Measurements from ENCODE around the gene UPP2. TPM values are rescaled to one million over a fixed set of nuclear protein-coding genes. Genes with fewer than 3 reads are reported as not detected.

The UPP2 gene
- total and polyA plus RNA-seq, 2 of the 13 experiments (the other 11 are each of a cell fraction or from before 2014, with no cell fraction given), result 0.07 to 0.28 TPM

GRCh38 chr2:158130832-158131473 lies 29.3 kb downstream of the UPP2 start (continued):
- TF ChIP-seq NFAT5 (CRISPR knock-in tag; IDR thresholded peaks at IDR 0.05) (no peak), ZNF724P (CRISPR knock-in tag; IDR thresholded peaks at IDR 0.05; ENCODE audit: borderline replicate concordance) (0 out of 2 replicates have a peak, but pooled peaks have one; percentile 42), HDAC1 (CRISPR knock-in tag; IDR thresholded peaks at IDR 0.05) (peak; percentile 85), ZNF619 (CRISPR knock-in tag; IDR thresholded peaks at IDR 0.05) (no peak), SOX5 (CRISPR knock-in tag; IDR thresholded peaks at IDR 0.05; ENCODE audit: borderline replicate concordance) (peak; percentile 93), MEIS2 (CRISPR knock-in tag; IDR thresholded peaks at IDR 0.05) (peak; percentile 54; the same call in 1 of the 2 replicates), HNRNPH1 (optimal IDR thresholded peaks at IDR 0.05; ENCODE audit: low read depth, low read length) (no peak), ZGPAT (CRISPR knock-in tag; IDR thresholded peaks at IDR 0.05) (peak; percentile 98), KDM3A (CRISPR knock-in tag; IDR thresholded peaks at IDR 0.05; ENCODE audit: low read depth) (peak; percentile 85), ZBTB25 (CRISPR knock-in tag; IDR thresholded peaks at IDR 0.05) (peak; percentile 94), ZNF614 (CRISPR knock-in tag; IDR thresholded peaks at IDR 0.05; ENCODE audit: borderline replicate concordance) (peak; percentile 97), ZNF256 (CRISPR knock-in tag; conservative IDR thresholded peaks at IDR 0.05) (no peak), ZEB1 (IDR thresholded peaks at IDR 0.05; ENCODE audit: insufficient replicate concordance, low read depth) (peak; percentile 34), ZFY (CRISPR knock-in tag; IDR thresholded peaks at IDR 0.05) (no peak), ZNF644 (CRISPR knock-in tag; IDR thresholded peaks at IDR 0.05; ENCODE audit: low read depth) (peak; percentile 81), KDM6A (CRISPR knock-in tag; IDR thresholded peaks at IDR 0.05; ENCODE audit: low read depth) (peak; percentile 100), TRIM22 (IDR thresholded peaks at IDR 0.05) (no peak), ZNF670 (CRISPR knock-in tag; IDR thresholded peaks at IDR 0.05; ENCODE audit: borderline replicate concordance) (no peak), ZNF589 (CRISPR knock-in tag; conservative IDR thresholded peaks at IDR 0.05) (no peak), GFI1 (CRISPR knock-in tag; IDR thresholded peaks at IDR 0.05; ENCODE audit: borderline replicate concordance) (peak; percentile 75; the same call in 1 of the 2 replicates)
